Psoas muscle (tissue), 8 donors: ENCODE results near the gene FRMD6. TPM values are rescaled to one million over a fixed set of nuclear protein-coding genes. Genes with fewer than 3 reads are reported as not detected.

Source experiments
- ATAC-seq, 4 donors: fragments of 200-7000 bp; cut with Tn5 transposase; one replicate each; pipeline ENCODE4 v1.9.1; 2020; ENCODE audit warnings: moderate library complexity in 3 of 4, mild to moderate bottlenecking in 2 of 4
- DNase-seq, 2 donors: peaks; one replicate each; pipeline ENCODE4 v3.0.0-alpha.2; 2020
- H3K27ac ChIP-seq: fragments of 200-600 bp; one replicate; pipeline ENCODE4 v1.8.0; 2022
- H3K27me3 ChIP-seq, 3 donors: fragments of 200-600 bp in 1 of 3; one replicate each; pipeline versions ENCODE4 v1.6.1 to v1.8.0; 2013 to 2022; ENCODE audit warnings: low read length in 2 of 3, mild to moderate bottlenecking in 2 of 3, moderate library complexity in 1 of 3; ENCODE audit not compliant: insufficient read depth in 3 of 3
- H3K36me3 ChIP-seq, 2 donors: fragments of 200-600 bp in 1 of 2; one replicate each; pipeline versions ENCODE4 v1.6.1 to v1.8.0; 2013 to 2022; ENCODE audit warnings: low read depth in 1 of 2, mild to moderate bottlenecking in 1 of 2, moderate library complexity in 1 of 2; ENCODE audit not compliant: insufficient read depth in 1 of 2
- H3K4me1 ChIP-seq: fragments of 200-600 bp; one replicate; pipeline ENCODE4 v1.8.0; 2022
- H3K4me3 ChIP-seq: fragments of 200-600 bp; one replicate; pipeline ENCODE4 v1.8.0; 2022; ENCODE audit warnings: mild to moderate bottlenecking
- H3K9me3 ChIP-seq: fragments of 200-600 bp; one replicate; pipeline ENCODE4 v1.8.0; 2022
- CTCF ChIP-seq: fragments of 200-600 bp; IDR thresholded peaks from one replicate; pipeline ENCODE4 v1.8.0; 2022; ENCODE audit warnings: antibody characterized with exemption
- WGBS, 3 donors: extraction: QIAGEN DNeasy Blood & Tissue Kit; methylation state at CpG; one replicate each; pipeline versions ENCODE4 v1.1.6 to v1.1.7; 2013; 5-methylcytosine and 5-hydroxymethylcytosine counted together
- intact Hi-C, 2 donors: fragments of 100-400 bp; cut with DNase I; formaldehyde crosslinking; loops; one replicate each; pipeline versions ENCODE4 v1.11.0 to v1.14.2; 2022
- polyA plus RNA-seq, 3 donors: library from polyadenylated mRNA; stranded (reverse); fragments of 200-250 nt; gene quantifications; one replicate each; pipeline ENCODE4 v1.2.3, GENCODE V29; 2013
- total RNA-seq, 4 donors: library from RNA; stranded (reverse); fragmentation: NEBNext Ultra II Directional in 2 of 4; extraction: Animal tissue kit (Norgen Biotek cat#: 25700) in 2 of 4; gene quantifications; one replicate each; pipeline versions ENCODE4 v1.2.1 to v1.2.4, GENCODE V29; 2021 to 2023
- donor health status: healthy with polysubstance abuse.
- donor health status: DM: no; HTN: no; CAD: no; lungs with moderate emphysema.
- donor health status: Bipolar disorder and iron deficiency.
- donor health status: healthy.
- donor health status: DM: yes; HTN: yes; CAD: no.
- donor health status: DM: no; HTN: no; CAD: no.
- donor health status: DM: no; HTN: no; CAD: no.
- donor health status: DM: yes; HTN: yes; CAD: no.

Gene FRMD6
- total and polyA plus RNA-seq, 7 donors = 2.5 to 9.8 (median 5.0) TPM

- Histone ChIP-seq H3K9me3 (no peaks in the 10 kb centered on the region), H3K27me3 (peaks cover 0 to 2% (median 0%) of the 10 kb centered on the region in 3 donors), H3K4me1 (no peaks in the 10 kb centered on the region), H3K27ac (no peak overlapping the region), H3K36me3 (no peaks in the 10 kb centered on the region), H3K4me3 (no peak overlapping the region)
- TF ChIP-seq CTCF = no peak
- no peak for ATAC-seq
- no peak for DNase-seq
- intact Hi-C loops = no loop called here
- WGBS, 3 donors = 86 to 97% (median 91%) methylated on average over 1 of the region's 1 CpG
Observed at GRCh38 chr14:51624955-51625569, 26.6 kb upstream of the FRMD6 start.

- no peak for TF ChIP-seq CTCF
- no peaks in the 10 kb centered on the region for H3K9me3 ChIP-seq
- intact Hi-C loops = no loop called here
- H3K4me1 ChIP-seq = no peaks in the 10 kb centered on the region
- ATAC-seq (no peak), DNase-seq (no peak)
- H3K36me3 ChIP-seq = no peaks in the 10 kb centered on the region
- WGBS, 3 donors = 50 to 85% (median 75%) methylated on average over 2 of the region's 2 CpGs
- no peak overlapping the region for H3K4me3 ChIP-seq
- H3K27me3 ChIP-seq = peaks cover 0 to 2% (median 0%) of the 10 kb centered on the region in 3 donors
- H3K27ac ChIP-seq = no peak overlapping the region
Observed at GRCh38 chr14:51626185-51626584, 25.5 kb upstream of the FRMD6 start.

- H3K4me3 ChIP-seq = no peak overlapping the region
- no peak overlapping the region for H3K27ac ChIP-seq
- intact Hi-C loops = no loop called here
- WGBS, 3 donors = 28 to 59% (median 38%) methylated on average over 1 of the region's 1 CpG
- no peaks in the 10 kb centered on the region for H3K36me3 ChIP-seq
- DNase-seq (no peak), ATAC-seq (no peak)
- H3K9me3 ChIP-seq = no peaks in the 10 kb centered on the region
- no peaks in the 10 kb centered on the region for H3K4me1 ChIP-seq
- H3K27me3 ChIP-seq = peaks cover 0 to 2% (median 0%) of the 10 kb centered on the region in 3 donors
- TF ChIP-seq CTCF = no peak
Observed at GRCh38 chr14:51626788-51627187, 24.9 kb upstream of the FRMD6 start.

GRCh38 chr14:51627313-51627712, 24.4 kb upstream of the FRMD6 start:
- Histone ChIP-seq H3K27ac (no peak overlapping the region), H3K4me3 (no peak overlapping the region), H3K4me1 (no peaks in the 10 kb centered on the region), H3K9me3 (no peaks in the 10 kb centered on the region), H3K27me3 (peaks cover 0 to 2% (median 0%) of the 10 kb centered on the region in 3 donors), H3K36me3 (no peaks in the 10 kb centered on the region)
- intact Hi-C loops = no loop called here
- DNase-seq (no peak), ATAC-seq (no peak)
- no peak for TF ChIP-seq CTCF

GRCh38 chr14:51628238-51628637, 23.5 kb upstream of the FRMD6 start:
- Histone ChIP-seq H3K9me3 (no peaks in the 10 kb centered on the region), H3K27ac (no peak overlapping the region), H3K27me3 (peaks cover 0 to 2% (median 0%) of the 10 kb centered on the region in 3 donors), H3K4me3 (no peak overlapping the region), H3K36me3 (no peaks in the 10 kb centered on the region), H3K4me1 (no peaks in the 10 kb centered on the region)
- DNase-seq (no peak), ATAC-seq (no peak)
- WGBS, 3 donors = 57 to 72% (median 68%) methylated on average over 1 of the region's 1 CpG
- TF ChIP-seq CTCF = no peak
- intact Hi-C loops = no loop called here
